GM18909 (cell line): ENCODE data around the gene SPAG4.

Experiments used
- ATAC-seq: cut with Tn5 transposase; IDR thresholded peaks from one replicate; pipeline ENCODE4 v1.9.1; 2021; ENCODE audit warnings: mild to moderate bottlenecking; ENCODE audit not compliant: unreplicated experiment, poor library complexity

SPAG4 gene

DNA sequence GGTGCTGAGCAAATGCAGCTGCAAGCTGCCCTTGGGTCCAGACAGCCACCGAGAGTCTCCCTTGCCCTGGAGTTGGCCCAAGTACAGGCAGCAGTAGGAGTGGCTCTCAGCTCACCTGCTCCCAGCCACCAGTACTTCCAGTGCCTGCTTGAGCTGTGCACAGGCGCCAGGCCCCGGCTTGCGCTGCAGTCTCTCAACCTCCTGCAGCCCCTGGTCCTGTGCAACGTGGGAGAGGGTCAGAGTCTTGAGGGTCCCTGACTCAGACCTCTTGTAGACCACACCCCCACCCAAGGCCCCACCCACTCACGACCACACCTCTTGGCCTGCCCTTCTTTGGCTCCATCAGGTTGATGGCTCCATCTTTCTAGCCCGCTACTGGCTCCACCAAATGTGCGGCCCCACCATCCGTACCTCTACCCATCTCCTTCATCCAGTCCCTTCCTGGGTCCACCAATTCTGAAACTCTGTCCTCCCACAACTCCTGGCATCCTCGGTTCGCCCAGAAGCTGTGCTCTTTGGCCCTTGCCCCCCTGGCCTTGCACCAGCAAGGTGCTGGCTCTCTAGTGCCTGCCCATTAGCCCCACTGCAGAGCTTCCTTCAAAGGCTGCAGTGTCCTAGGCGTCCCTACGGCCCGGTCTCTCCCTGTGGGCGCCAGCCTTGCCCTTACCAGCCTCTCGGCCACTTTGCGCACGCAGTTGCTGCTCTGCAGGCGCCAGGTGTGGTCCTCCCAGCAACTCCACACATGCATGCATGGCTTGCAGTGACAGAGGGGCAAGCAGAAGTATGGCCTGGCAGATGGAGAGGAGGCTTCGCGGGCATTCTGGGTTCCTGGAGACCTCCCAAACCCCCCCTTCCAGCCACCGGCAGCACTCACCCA, 16.5 kb upstream of the SPAG4 start:
- ATAC-seq = no peak

DNA sequence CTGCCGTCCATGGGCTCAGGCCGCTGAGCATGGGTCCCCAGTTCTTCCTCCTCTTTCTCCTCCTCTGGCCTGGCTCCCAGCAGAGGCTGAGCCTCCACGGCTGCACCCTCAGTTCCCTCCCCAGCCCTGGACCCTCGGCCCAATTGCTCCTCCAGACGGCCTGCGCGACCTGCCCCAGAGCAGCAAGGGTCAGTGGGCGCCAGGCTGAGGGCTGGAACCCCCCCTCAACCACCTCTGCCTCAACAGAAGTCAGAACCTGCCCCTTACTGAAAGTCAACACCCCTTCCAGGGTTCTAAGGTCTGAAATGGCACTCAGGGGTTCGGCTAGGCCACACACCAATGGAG, 15.9 kb upstream of the SPAG4 start:
- ATAC-seq = no peak

DNA sequence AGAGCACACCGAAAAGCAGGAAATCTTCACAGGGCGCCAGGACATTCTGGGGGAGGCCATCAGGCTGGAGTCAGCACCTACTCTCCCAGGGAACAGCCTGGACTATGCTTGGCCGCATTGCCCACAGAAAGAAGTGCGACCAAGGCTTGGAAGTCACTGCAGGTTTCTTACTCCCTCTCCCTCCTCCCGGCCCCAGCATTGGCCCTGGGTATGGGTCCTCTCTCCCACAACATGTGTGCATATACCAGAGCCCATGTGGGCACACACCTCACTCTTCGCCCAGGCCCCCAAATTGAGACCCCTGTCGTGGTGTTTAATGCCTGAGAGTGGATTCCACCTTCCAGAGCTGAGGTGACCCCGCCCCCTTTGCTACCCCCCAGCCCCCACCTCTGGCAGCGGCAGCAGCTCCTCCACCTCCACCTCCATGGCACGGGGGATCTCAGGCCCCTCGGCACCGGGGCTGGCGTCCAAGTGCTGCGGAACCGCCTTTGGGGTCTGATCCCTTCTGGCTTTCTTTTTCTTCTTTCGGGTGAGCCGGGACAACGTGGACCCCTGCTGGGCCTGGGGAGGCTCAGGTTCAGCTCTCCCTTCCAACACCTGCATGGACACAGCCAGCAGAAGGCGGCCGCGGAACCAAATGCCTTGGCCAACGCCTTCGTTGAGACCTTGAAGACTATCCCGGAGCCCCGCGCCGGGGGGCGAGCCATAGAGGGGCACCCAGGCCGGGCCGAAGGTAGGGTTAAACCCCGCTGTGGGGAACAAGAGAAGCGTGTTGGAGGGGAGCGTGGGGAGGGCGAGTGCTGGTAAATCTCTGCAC, 15.2 kb upstream of the SPAG4 start:
- no peak for ATAC-seq

DNA sequence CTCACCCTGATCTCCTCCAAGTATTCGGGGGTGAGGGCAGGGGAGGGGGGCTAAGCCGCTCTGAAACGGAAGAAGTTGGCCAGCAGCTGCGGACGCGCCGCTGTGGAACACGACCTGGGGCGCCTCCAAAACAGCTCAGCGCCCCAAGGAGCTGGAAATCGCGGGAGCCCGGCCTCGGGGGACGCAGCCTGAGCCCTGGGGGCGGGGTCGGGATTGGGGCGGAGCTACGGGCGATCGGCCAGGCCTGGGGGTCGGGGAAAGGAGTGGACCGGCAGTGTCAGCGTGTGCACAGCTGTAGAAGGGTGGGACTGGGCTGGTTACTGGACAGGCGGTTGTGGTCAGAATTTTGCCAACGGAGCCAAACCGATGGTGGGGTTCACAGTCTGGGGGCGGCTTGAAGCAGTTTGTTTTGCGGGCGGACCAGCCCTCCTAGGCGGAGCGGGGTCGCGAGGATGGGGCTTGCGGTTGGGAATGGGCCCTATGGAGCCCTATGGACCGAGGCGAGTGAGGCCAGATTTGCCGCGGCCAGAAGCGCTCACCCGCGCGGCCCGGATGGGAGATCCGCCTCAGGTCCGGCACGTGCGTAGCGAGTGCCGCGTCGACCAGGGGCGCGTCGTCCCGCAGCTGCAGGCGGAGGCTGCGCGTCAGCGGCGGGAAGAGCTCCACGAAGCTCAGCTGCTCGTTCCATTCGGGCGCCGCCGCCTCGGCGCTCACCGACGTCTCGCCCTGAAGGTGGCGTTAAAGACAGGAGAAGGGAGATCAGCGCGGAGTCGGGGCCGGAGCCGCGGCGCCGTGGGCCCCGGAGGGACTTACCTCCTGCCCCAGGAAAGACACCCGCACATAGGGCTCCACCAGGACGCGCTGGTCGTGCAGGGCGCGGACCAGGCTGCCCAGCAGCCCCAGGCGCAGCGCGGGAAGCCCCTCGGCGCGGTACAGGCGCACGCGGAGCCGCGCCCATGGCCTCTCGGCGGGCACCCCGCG, 14.3 kb upstream of the SPAG4 start:
- no peak for ATAC-seq

DNA sequence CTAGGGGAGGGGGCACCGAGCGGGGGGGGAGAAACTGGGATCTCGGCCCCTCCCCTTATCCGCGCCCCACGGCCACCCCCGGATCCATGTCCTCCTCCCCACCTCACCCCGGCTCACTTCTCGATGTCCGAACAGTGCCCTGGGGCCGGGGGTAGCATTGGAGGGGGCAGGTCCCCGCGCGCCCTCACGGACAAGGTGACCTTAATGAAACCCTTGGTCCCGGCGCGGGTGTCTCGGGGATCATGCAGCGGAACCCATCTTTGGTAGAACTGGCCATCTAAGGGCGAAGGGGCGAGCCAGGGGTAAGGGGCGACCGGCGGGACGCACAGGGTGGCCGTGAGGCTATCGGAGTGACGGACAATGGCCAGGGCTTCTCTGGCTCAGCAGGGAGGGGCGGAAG, 13.6 kb upstream of the SPAG4 start:
- ATAC-seq = no peak

DNA sequence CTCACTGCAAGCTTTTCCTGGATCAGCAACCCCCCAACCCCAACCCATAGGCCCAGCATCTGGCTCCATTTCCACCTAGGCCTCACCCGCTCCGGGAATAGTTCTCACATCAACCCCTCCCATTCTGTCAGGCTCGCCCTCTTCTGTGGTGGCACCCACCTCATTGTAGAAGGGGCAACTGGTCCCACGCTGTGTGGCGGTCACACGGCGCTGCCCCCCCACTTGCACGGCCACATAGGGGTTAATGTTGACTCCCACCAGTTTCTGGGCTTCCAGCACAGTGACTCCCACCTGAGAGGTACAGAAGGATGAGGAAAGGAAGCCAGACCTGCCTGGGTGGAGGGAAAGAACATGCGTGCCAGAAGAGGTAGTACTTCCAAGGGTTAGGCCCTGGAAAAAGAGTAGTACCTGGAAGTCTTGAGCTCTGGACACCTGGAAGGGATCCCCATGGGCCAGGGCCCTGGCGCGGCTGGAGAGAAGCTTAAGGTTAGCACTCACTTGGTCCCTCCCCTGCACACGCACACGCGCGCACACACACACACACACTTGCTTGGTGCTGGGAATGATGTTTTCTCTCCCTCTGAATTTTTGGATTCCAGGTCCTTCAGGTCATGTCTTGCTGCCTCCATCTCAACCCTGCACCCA, 12.7 kb upstream of the SPAG4 start:
- ATAC-seq = no peak

DNA sequence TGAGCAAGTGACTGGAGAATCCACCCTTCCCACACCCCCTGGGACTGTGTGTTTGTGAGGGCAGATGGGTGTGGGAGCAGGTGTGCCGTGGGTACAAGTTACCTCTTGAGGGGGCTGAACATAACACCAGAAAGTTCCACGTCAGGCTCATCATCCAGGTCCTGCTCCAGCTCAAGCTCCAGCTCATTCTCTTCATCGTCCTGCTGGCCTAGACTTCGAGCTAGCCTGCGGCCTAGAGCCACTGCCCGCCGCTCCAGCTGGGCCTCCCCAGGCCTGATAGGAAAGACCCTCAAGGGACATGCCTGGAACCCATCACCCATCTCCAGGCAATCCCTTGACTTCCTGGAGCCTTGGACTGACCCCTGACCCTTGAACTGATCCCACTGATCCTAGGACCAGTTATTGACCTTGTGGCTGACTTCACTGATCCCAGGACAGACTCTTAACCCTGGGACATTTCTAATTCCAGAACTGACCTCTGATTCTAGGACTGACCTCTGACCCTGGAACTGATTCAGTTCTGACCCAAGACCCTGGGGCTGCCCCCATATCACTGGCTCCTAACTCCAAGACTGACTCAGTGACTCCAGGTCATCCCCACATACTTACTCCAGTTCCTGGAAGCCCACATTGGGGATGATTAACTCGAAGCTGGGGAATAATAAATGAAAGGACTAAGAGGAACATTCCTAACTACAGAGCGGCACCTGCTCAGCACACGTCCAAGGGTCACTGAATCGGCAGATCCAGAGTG, 11.8 kb upstream of the SPAG4 start:
- ATAC-seq = no peak

DNA sequence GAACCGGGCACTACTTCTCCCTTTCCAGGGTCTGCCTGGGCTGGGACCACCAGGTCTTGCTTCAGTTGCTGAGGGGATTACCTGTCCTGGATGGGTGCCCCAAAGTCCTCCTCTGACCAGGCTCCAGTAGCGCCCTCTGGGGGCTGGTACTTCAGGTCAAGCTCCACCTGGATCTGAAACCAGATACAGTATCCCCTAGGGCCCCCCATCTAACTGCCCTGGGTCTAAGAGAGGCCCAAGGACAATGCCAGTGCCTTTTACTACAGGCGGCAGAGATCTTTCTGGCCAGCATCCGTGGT, 11.2 kb upstream of the SPAG4 start:
- ATAC-seq = no peak

DNA sequence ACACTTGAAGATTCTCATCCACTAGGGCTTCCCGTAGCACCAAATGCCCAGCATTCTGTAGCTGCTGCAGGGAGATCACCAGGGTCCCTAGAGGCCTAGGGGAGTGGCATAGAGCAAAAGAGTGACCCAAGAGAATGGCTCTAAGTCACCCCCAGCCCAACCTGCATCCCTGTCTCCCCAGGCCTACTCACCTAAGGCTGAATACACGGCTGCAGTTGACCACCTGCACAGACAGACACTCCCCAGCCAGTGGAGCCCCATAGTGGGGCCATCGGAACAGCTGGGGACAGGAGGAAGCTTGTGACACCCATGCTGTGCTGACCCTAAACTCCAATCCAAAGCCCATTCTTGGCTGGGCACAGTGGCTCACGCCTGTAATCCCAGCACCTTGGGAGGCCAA, 9.5 kb upstream of the SPAG4 start:
- ATAC-seq = no peak

DNA sequence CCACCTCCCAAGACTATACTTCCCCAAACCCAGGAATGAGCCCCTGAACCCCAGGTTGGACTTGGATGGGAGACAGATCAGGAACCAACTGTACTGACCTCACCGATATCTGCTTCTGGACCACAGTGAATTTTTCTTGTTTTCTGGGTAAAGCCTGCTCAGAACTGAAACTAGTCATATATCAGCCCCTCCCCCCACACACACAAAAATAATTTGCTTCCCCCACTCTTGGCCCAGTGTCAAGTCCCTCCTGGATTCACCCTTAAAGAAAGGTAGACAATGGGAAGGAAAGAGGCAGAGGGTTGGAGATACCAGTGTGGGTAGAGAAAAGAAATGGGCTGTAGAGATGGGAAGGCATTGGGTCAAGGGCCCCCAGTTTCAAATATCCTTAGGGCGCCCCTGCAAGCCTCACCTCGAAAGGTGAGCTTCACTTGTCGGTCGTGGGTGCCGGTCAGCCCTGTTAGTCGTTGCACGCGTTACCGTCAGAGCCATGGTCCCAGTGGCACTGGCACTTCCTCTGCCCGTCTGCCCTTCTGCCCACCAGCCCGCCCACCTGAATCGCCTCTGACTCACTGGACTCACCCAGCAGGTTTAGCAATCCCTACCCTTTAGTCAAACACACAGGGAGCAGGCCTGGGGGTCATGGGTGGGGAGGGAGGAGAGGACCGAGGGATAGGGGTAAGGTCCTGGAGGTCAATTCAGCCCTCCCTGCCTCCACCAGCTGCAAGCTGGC, 8.5 kb upstream of the SPAG4 start:
- no peak for ATAC-seq

DNA sequence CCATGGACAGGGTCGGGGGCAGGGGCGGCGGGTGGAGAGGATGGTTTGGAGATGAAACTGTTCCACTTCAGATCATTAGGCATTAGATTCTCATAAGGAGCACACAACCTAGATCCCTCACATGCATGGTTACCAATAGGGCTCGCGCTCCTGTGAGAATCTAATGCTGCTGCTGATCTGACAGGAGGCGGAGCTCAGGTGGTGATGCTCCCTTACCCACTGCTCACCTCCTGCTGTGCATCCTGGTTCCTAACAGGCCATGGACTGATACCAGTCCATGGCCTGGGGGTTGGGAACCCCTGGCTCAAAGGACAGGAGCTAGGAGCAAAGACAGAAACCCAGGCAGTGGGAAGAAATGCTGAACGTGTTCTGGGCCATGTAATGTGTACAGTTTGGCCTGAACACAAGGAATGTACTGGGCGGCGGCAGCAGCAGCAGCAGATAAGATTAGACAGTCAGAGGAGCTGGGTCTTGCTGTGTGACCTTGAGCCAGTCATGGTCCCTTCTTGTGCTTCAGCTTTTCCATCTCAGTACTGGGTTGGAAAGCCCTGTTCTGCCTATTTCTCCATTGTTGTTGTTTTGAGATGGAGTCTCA, 4.7 kb upstream of the SPAG4 start:
- ATAC-seq = no peak

DNA sequence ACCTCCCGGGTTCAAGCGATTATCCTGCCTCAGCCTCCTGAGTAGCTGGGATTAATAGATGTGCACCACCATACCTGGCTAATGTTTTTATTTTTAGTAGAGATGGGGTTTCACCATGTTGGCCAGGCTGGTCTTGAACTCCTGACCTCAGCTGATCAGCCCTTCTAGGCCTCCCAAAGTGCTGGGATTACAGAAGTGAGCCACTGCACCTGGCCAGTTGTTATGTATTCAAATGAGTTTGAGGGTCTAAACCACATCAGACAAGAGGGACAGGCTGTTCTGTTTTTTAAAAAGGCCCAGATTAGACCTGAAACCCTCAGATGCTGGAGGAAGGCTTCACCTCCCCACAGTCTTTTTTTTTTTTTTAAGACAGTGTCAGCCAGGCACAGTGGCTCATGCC, 4.1 kb upstream of the SPAG4 start:
- ATAC-seq = no peak

DNA sequence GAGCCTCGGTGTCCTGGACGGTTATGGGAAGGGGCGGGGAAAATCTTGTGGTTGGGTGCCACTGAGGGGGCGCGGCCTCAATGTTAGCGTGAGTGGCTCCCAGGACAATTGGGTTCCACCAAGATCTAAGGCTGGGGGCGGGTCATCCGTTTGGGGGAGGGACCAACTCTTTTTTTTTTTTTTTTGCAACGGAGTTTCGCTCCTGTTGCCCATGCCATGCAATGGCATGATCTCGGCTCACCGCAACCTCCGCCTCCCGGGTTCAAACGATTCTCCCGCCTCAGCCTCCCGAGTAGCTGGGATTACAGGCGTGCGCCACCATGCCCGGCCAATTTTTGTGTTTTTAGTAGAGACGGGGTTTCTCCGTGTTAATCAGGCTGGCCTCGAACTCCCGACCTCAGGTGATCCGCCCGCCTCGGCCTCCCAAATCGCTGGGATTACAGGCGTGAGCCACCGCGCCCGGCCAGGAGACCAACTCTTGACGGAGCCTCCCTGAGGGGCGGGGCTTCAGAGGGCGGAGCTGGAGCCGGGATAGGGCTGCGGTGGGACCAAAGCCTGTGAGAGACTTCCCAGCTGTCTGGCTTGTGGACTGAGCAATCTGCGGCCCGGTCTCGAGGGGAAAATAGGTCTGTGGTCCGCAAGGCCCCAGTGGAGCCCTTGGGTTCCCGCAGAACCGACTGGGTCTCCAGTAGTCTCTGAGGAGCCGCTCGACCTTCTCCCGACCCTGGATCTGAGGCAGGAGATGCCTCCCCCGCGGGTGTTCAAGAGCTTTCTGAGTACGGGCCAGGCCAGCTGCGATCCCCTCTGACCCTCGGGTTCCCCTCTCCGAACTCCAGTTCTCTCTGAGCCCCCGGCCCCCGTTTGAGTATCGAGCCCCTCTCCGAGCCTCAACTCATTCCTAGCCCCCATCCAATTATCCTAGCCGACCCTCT, 1.1 kb downstream of the SPAG4 start:
- no peak for ATAC-seq

DNA sequence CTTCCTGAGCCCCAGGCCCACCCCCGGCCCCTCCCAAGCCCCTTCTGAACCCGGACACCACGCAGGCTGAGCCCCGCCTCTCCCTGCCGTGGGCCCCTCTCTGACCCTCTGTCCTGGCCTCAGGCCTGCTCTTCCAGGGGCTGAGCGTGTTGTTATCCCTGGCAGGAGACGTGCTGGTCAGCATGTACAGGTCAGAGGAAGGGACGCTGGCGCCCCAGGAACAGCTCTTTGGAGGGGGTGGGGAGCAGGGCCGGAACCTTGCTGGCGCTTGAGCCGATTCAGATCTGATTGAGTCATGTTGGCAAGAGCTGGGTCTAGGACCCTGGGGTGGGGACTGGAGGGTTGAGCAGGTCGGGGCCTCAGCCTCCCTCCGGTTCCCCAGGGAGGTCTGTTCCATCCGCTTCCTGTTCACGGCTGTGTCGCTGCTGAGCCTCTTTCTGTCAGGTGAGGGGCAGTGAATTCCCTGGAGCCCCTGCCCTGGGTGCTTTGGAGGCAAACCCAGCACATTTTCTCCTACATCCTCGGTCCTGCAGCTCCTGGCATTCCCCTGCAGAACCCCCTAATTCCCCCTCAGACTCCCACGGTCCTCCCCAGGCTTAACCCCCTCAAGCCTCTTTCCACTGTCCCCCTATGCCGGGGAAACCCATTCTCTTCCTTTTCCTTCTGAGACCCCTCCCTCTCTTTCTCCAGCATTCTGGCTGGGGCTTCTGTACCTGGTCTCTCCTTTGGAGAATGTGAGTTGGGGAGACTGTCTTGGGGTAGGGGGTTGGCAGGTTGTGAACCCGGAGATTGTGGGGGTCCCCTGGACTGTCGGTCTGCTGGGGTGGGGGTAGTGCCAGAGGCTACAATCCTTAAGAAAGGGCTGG, 2.0 kb downstream of the SPAG4 start:
- ATAC-seq = no peak

DNA sequence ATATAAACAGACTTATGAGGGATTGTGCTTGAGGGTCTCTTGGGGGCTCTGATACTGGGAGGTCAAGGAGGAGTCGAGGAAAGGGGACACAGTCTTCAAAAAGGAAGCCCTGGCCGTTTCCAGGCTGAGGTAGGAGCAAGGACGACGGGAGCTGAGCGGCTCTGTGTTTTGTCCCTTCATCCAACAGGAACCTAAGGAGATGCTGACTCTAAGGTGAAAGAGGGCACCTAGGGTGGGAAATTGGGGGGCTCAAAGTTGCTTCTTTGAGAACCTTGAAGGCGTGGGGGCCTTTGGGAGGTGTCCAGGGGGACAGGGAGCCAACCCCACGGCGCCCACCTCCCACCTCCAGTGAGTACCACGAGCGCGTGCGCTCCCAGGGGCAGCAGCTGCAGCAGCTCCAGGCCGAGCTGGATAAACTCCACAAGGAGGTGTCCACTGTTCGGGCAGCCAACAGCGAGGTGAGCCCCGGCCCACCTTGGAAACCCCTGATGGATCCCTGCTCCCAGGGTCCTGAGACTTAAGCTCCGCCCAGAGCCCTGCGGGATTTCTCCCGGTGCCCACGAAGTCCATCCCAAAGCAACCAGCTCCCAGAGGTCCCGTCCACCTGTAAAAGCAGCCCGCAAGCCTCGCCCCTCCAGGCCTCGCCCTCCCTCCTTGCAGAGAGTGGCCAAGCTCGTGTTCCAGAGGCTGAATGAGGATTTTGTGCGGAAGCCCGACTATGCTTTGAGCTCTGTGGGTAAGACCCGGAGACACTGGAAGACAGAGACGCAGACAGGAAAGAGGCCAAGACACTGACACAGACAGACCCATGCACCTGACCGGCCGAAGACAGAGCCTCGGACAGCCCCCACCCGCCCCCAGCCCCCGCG, 2.9 kb downstream of the SPAG4 start:
- ATAC-seq = no peak
